H9 (cell line): ENCODE measurements around the gene KMT2C. TPM values are rescaled to one million over a fixed set of nuclear protein-coding genes. Genes with fewer than 3 reads are reported as not detected.
"Not testable (repeated sequence)": the region's sequence is repeated elsewhere in the genome, so short reads cannot be mapped to it uniquely, and the experiment has no call there.

ENCODE experiments used
- DNase-seq: peaks from one replicate; pipeline ENCODE4 v3.0.0-alpha.2; 2017
- H2AFZ ChIP-seq: one replicate; pipeline ENCODE4 v1.6.1; 2013; ENCODE audit warnings: mild to moderate bottlenecking, low read length, control low read depth, moderate library complexity
- H2AK5ac ChIP-seq: 2 replicates; pipeline ENCODE4 v1.6.1; 2013; ENCODE audit warnings: low read length, control low read depth, mixed read lengths; ENCODE audit not compliant: insufficient read length
- H2BK120ac ChIP-seq: one replicate; pipeline ENCODE4 v1.6.1; 2013; ENCODE audit warnings: low read depth, mild to moderate bottlenecking, low read length, control low read depth, inconsistent platforms; ENCODE audit not compliant: poor library complexity, severe bottlenecking
- H2BK12ac ChIP-seq: 2 replicates; pipeline ENCODE4 v1.6.1; 2013; ENCODE audit warnings: low read length, control low read depth, mixed read lengths, low read depth; ENCODE audit not compliant: insufficient read length
- H2BK15ac ChIP-seq: 2 replicates; pipeline ENCODE4 v1.6.1; 2013; ENCODE audit warnings: low read depth, low read length, control low read depth
- H2BK20ac ChIP-seq: one replicate; pipeline ENCODE4 v1.6.1; 2013; ENCODE audit warnings: low read depth, mild to moderate bottlenecking, low read length, control low read depth, inconsistent platforms; ENCODE audit not compliant: poor library complexity, severe bottlenecking
- H2BK5ac ChIP-seq: 2 replicates; pipeline ENCODE4 v1.6.1; 2013; ENCODE audit warnings: low read length, control low read depth, mixed read lengths; ENCODE audit not compliant: insufficient read length
- H3K14ac ChIP-seq: 2 replicates; pipeline ENCODE4 v1.6.1; 2013; ENCODE audit warnings: low read length, control low read depth; ENCODE audit not compliant: insufficient read depth
- H3K18ac ChIP-seq: 2 replicates; pipeline ENCODE4 v1.6.1; 2013; ENCODE audit warnings: low read depth, mild to moderate bottlenecking, mixed read lengths, low read length, control low read depth; ENCODE audit not compliant: insufficient read length
- H3K23ac ChIP-seq: 2 replicates; pipeline ENCODE4 v1.6.1; 2013; ENCODE audit warnings: low read length, control low read depth, mixed read lengths, low read depth; ENCODE audit not compliant: insufficient read length
- H3K23me2 ChIP-seq: 2 replicates; pipeline ENCODE4 v1.6.1; 2013; ENCODE audit warnings: low read depth, mild to moderate bottlenecking, mixed read lengths, low read length, control low read depth; ENCODE audit not compliant: insufficient read length, poor library complexity, severe bottlenecking
- H3K27ac ChIP-seq: 2 replicates; pipeline ENCODE4 v1.5.1; 2013; ENCODE audit warnings: low read length, control low read depth, mixed read lengths, low read depth; ENCODE audit not compliant: insufficient read length
- H3K27me3 ChIP-seq: 2 replicates; pipeline ENCODE4 v1.6.1; 2013; ENCODE audit warnings: low read length, control low read depth, inconsistent platforms; ENCODE audit not compliant: insufficient read depth
- H3K4ac ChIP-seq: 2 replicates; pipeline ENCODE4 v1.6.1; 2013; ENCODE audit warnings: low read depth, mild to moderate bottlenecking, control low read depth, inconsistent platforms, low read length, moderate library complexity
- H3K4me1 ChIP-seq: 2 replicates; pipeline ENCODE4 v1.6.1; 2013; ENCODE audit warnings: low read length, control low read depth, inconsistent platforms; ENCODE audit not compliant: insufficient read depth
- H3K4me2 ChIP-seq: 2 replicates; pipeline ENCODE4 v1.6.1; 2013; ENCODE audit warnings: low read length, control low read depth, mixed read lengths; ENCODE audit not compliant: insufficient read length, insufficient read depth
- H3K56ac ChIP-seq: 2 replicates; pipeline ENCODE4 v1.6.1; 2013; ENCODE audit warnings: low read depth, mild to moderate bottlenecking, mixed read lengths, low read length, control low read depth; ENCODE audit not compliant: insufficient read length
- H3K79me1 ChIP-seq: 2 replicates; pipeline ENCODE4 v1.6.1; 2013; ENCODE audit warnings: low read depth, mild to moderate bottlenecking, moderate library complexity, low read length, control low read depth, inconsistent platforms; ENCODE audit not compliant: insufficient read depth, poor library complexity, severe bottlenecking
- H3K79me2 ChIP-seq: 2 replicates; pipeline ENCODE4 v1.6.1; 2013; ENCODE audit warnings: low read length, control low read depth, inconsistent platforms; ENCODE audit not compliant: insufficient read depth
- H3K9ac ChIP-seq: 2 replicates; pipeline ENCODE4 v1.6.1; 2013; ENCODE audit warnings: low read length, control low read depth, mixed read lengths; ENCODE audit not compliant: insufficient read length; ENCODE audit errors: extremely low read depth
- H3K9me3 ChIP-seq: one replicate; pipeline ENCODE4 v1.6.1; 2013; ENCODE audit warnings: low read depth, low read length, inconsistent platforms; ENCODE audit not compliant: control insufficient read depth
- H3T11ph ChIP-seq: one replicate; pipeline ENCODE4 v1.6.1; 2013; ENCODE audit warnings: mild to moderate bottlenecking, low read length, control low read depth, inconsistent platforms
- H4K20me1 ChIP-seq: one replicate; pipeline ENCODE4 v1.6.1; 2013; ENCODE audit not compliant: control insufficient read depth, insufficient read length, insufficient read depth
- H4K5ac ChIP-seq: 2 replicates; pipeline ENCODE4 v1.6.1; 2013; ENCODE audit warnings: low read depth, mild to moderate bottlenecking, mixed read lengths, low read length, control low read depth; ENCODE audit not compliant: insufficient read length
- H4K8ac ChIP-seq: replicated peaks from 2 replicates; pipeline ENCODE4 v1.6.1; 2013; ENCODE audit warnings: low read length, control low read depth, mixed read lengths, low read depth; ENCODE audit not compliant: insufficient read length
- H4K91ac ChIP-seq: 2 replicates; pipeline ENCODE4 v1.6.1; 2013; ENCODE audit warnings: low read depth, mild to moderate bottlenecking, moderate library complexity, mixed read lengths, low read length, control low read depth; ENCODE audit not compliant: insufficient read length
- H3K27ac Mint-ChIP-seq, 3 experiments: 2 replicates in 2 of 3; 3 replicates in 1 of 3; pipeline ENCODE4 v1.8.0; 2020 to 2021; ENCODE audit warnings: mixed read lengths in 3 of 3, mild to moderate bottlenecking in 1 of 3, moderate library complexity in 1 of 3
- H3K27me3 Mint-ChIP-seq: 2 replicates; pipeline ENCODE4 v1.8.0; 2021; ENCODE audit warnings: low read depth, mild to moderate bottlenecking, moderate library complexity, mixed read lengths
- H3K36me3 Mint-ChIP-seq, 3 experiments: 2 replicates in 2 of 3; 3 replicates in 1 of 3; pipeline ENCODE4 v1.8.0; 2020 to 2021; ENCODE audit warnings: low read depth in 3 of 3, mixed read lengths in 3 of 3; ENCODE audit not compliant: insufficient read depth in 1 of 3
- H3K4me1 Mint-ChIP-seq, 2 experiments: 2 replicates each; pipeline ENCODE4 v1.8.0; 2020; ENCODE audit warnings: mixed read lengths in 2 of 2
- H3K4me3 Mint-ChIP-seq, 2 experiments: 2 replicates in 1 of 2; 3 replicates in 1 of 2; pipeline ENCODE4 v1.8.0; 2020 to 2021; ENCODE audit warnings: mild to moderate bottlenecking in 2 of 2, mixed read lengths in 2 of 2, moderate library complexity in 1 of 2
- H3K9me3 Mint-ChIP-seq, 2 experiments: 2 replicates in 1 of 2; 3 replicates in 1 of 2; pipeline ENCODE4 v1.8.0; 2020; ENCODE audit warnings: mild to moderate bottlenecking in 2 of 2, mixed read lengths in 2 of 2, moderate library complexity in 1 of 2
- whole genome bisulfite sequencing: extraction: QIAGEN DNeasy Blood & Tissue Kit; methylation state at CpG from one replicate; pipeline ENCODE4 v1.1.7; 2013; ENCODE audit warnings: missing lambda C conversion rate, low lambda C conversion rate, mixed read lengths; ENCODE audit not compliant: insufficient read length; ENCODE audit errors: extremely low coverage; 5-methylcytosine and 5-hydroxymethylcytosine counted together
- total RNA-seq: library from RNA; stranded (reverse); gene quantifications from 2 replicates; pipeline ENCODE4 v1.2.1, GENCODE V29; 2021

Gene KMT2C
- total RNA-seq, 1 experiment from 2014 or later = 32.2 TPM

- Mint-ChIP-seq H3K9me3 (peaks cover 15 to 18% of the 10 kb centered on the region in 2 experiments), H3K4me1 (peaks cover 2 to 11% of the 10 kb centered on the region in 2 experiments; a peak in 3 of 4 replicates)
- not testable (repeated sequence) for H2AFZ ChIP-seq, H3K23me2 ChIP-seq, H2BK15ac ChIP-seq, H3K27ac ChIP-seq, H3K79me1 ChIP-seq, H2BK5ac ChIP-seq, H3K4me1 ChIP-seq, H3K18ac ChIP-seq, H3K27me3 ChIP-seq, H3K4me3 Mint-ChIP-seq, H3K9ac ChIP-seq, H4K20me1 ChIP-seq, H3K27me3 Mint-ChIP-seq, H4K8ac ChIP-seq, H3K4ac ChIP-seq, H2BK12ac ChIP-seq, H2BK120ac ChIP-seq, H2AK5ac ChIP-seq, H3T11ph ChIP-seq, H3K4me2 ChIP-seq, H3K36me3 Mint-ChIP-seq, H3K14ac ChIP-seq, H3K23ac ChIP-seq, H3K79me2 ChIP-seq, H3K56ac ChIP-seq, DNase-seq, H2BK20ac ChIP-seq, H4K5ac ChIP-seq, H3K27ac Mint-ChIP-seq, H4K91ac ChIP-seq
- WGBS = no CpG with 5 or more reads among the region's 4 CpGs
- H3K9me3 ChIP-seq = peaks cover 41% of the 10 kb centered on the region
Measured at GRCh38 chr7:152384235-152385200, 51.3 kb downstream of the KMT2C start.
